Measurements from ENCODE around the gene SMARCC1.

Gene SMARCC1

GRCh38 chr3:47581422-47581821, 200.3 kb downstream of the SMARCC1 start:
- no peak for TF ChIP-seq JUND (IDR thresholded peaks at IDR 0.05; ENCODE audit: low read depth)
- in situ Hi-C loops (cut with HindIII; ENCODE audit: low pct_unique_long_range_greater_than_20kb, low sequenced_read_pairs), result no loop called here
- no peak for DNase-seq (ENCODE audit: low read depth in 1 of 2, low spot score in 1 of 2)

DNA sequence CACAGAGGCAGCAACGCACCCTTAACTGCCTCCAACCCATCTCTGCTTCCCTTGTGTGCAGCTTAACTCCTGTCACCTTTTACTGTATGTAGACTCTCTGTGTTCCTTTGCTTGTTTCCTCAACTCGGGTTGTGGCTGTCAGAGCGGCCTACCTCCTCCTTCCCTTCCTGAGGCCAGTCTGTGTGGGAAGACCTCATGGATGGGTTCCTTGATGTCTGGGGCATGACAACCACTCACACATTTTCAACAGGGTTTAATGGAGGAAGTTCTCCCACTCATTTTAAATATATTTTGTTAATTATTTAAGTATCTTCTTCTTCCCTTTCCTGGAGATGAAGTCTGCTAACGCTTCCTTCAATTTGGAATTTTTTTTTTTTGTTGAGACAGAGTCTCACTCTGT, 201.2 kb downstream of the SMARCC1 start:
- no peak for DNase-seq (ENCODE audit: low read depth in 1 of 2, low spot score in 1 of 2)
- in situ Hi-C loops (cut with HindIII; ENCODE audit: low pct_unique_long_range_greater_than_20kb, low sequenced_read_pairs), result no loop called here
- no peak for TF ChIP-seq JUND (IDR thresholded peaks at IDR 0.05; ENCODE audit: low read depth)

- in situ Hi-C loops (cut with HindIII; ENCODE audit: low pct_unique_long_range_greater_than_20kb, low sequenced_read_pairs), result no loop called here
- no peak for DNase-seq (ENCODE audit: low read depth in 1 of 2, low spot score in 1 of 2)
- no peak for TF ChIP-seq JUND (IDR thresholded peaks at IDR 0.05; ENCODE audit: low read depth)
Observed at GRCh38 chr3:47579875-47580274, 201.8 kb downstream of the SMARCC1 start.

DNA sequence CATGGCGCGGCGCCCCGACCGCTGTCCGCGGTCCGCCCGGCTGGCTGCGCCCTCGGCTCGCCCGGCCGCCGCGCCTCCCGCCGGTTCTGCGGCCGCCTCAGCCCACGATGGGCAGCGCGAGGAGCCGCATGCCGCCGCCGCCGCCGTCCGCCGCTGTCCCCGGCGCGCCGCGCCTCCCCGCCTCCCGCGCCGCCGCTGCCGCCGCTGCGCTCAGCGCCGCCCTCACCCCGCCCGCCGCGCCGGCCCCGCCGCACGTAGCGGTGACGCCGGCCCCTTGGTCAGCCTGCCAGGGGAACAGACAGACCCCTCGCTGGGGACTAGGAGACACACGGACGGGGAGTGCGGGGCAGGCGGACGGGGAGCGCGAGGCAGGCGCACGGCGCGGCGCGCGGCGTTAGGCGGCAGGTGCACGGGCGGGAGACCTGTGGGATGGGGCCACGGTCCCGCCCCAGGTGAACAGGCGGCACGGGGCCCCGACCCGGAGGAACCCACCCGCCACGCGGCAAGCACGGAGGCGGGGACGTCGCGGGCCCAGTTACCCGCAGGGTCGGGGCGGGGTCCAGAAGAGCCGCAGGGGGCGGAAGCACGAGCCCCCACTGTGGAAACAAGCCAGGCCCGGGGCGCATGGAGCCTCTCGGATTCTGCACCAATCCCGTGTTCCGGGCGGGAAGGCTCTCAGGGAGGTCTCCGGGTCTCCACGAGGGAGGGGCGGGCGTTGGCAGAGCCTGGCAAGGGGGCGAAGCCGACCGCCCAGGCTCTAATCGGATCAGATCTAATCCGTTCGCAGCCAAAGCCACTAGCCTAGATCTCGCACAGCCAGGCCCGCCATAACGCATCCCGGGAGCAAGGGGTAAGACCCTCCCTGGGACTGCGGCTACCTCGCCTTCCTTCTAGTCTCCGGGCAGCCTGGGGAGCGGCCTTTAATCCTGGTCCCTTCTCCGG, 202.7 kb downstream of the SMARCC1 start, which contains the start of gene CSPG5:
Gene CSPG5, minus strand, starts transcription at position 175 of the 942 bp plus-strand sequence. Its CDS starts 172 bp downstream, at position 3.
- in situ Hi-C loops (cut with HindIII; ENCODE audit: low pct_unique_long_range_greater_than_20kb, low sequenced_read_pairs), result no loop called here
- no peak for TF ChIP-seq JUND (IDR thresholded peaks at IDR 0.05; ENCODE audit: low read depth)
- DNase-seq (ENCODE audit: low read depth in 1 of 2, low spot score in 1 of 2), result peak in 1 of 2 experiments; percentile 39

- peak in 1 of 2 experiments; percentile 62 for DNase-seq (ENCODE audit: low read depth in 1 of 2, low spot score in 1 of 2)
- in situ Hi-C loops (cut with HindIII; ENCODE audit: low pct_unique_long_range_greater_than_20kb, low sequenced_read_pairs), result no loop called here
- TF ChIP-seq JUND (IDR thresholded peaks at IDR 0.05; ENCODE audit: low read depth), result no peak
Observed at GRCh38 chr3:47578119-47578632, 203.5 kb downstream of the SMARCC1 start.

GRCh38 chr3:47577583-47578118, 204.0 kb downstream of the SMARCC1 start:
- no peak for DNase-seq (ENCODE audit: low read depth in 1 of 2, low spot score in 1 of 2)
- in situ Hi-C loops (cut with HindIII; ENCODE audit: low pct_unique_long_range_greater_than_20kb, low sequenced_read_pairs), result no loop called here
- TF ChIP-seq JUND (IDR thresholded peaks at IDR 0.05; ENCODE audit: low read depth), result no peak

DNA sequence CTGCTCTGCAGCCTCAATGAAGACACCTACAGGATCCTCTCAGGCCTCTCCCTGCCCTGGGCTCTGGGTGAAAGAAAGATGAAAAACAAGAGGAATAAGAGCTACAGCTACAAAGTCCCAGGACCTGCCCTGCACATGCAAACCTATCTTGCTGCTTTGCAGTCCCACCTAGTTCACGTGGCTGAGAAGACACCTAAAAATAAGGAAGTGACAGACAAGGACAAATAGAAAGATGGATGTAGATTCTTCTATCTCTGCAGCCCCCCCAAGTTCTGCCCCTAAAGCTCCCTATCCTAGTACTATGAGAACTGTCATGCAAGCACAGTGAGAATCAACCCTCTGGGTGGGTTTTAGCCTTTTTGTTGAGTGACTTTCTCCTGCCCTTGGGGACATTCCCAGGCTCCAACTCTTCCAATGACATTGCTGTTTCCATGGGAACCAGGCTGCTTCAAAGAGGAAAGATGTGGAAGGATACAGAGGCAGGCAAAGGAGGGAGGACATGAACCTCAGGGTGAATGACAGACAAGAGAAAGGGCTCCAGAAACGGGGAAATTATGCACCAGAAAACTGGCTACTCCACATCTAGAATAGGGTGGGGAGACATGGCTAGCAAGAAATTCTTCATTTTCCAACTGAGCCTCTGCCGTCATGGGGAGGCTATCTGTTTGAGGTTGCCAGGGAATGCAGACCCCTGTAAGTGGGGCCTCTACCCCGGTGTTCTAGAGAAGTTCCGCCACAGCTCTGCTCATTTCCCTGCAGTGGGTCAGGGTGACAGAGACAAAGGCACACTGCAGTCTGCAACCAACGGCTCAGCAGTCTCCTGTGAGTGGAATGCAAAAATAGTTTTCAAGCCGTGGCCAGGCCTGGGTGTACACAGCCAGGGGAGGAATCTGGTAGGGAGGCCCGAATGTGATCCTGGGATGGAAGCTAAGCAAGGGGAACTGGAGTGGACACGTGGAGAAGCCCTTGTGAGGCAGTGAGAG, 208.2 kb downstream of the SMARCC1 start:
- no peak for DNase-seq (ENCODE audit: low read depth in 1 of 2, low spot score in 1 of 2)
- in situ Hi-C loops (cut with HindIII; ENCODE audit: low pct_unique_long_range_greater_than_20kb, low sequenced_read_pairs), result no loop called here
- TF ChIP-seq JUND (IDR thresholded peaks at IDR 0.05; ENCODE audit: low read depth), result no peak

DNA sequence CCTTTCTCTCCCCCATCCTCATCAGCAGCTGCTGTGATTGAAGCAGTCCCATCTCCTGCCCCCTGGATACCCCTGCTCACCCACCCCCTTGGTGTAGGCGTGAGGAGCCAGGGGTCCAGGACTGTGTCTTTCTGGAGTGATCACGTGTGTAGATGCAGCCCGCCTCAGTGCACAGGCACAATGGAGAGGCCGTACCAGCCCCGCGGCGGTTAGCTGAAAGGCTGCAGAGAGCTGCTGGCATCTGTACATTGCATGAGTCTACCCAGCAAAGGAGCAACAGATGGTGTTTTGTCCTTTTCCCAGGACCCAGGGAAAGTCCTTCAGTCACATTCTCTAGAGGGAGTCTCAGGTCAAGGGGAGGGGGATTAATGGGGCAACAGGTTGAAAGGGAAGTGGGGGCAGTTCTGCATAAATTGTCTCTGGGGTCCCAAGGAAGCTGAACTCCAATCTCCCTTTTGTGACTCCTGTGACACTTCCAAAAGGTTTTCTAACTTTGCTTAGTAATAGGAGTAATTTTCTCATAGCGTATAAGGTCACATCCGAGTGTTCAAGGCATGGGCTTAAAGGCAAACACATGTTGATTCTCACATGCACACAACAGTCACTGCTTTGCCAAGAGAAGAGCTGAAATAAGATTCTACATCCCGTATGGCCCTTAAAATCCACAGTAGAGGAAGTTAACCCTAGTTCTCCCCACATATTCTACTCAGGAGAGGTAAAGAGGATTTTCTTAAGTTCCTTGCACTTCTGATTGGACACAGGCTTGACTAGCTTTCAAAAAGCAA, 210.1 kb downstream of the SMARCC1 start:
- in situ Hi-C loops (cut with HindIII; ENCODE audit: low pct_unique_long_range_greater_than_20kb, low sequenced_read_pairs), result no loop called here
- no peak for TF ChIP-seq JUND (IDR thresholded peaks at IDR 0.05; ENCODE audit: low read depth)
- DNase-seq (ENCODE audit: low read depth in 1 of 2, low spot score in 1 of 2), result no peak

- TF ChIP-seq JUND (IDR thresholded peaks at IDR 0.05; ENCODE audit: low read depth), result no peak
- in situ Hi-C loops (cut with HindIII; ENCODE audit: low pct_unique_long_range_greater_than_20kb, low sequenced_read_pairs), result no loop called here
- DNase-seq (ENCODE audit: low read depth in 1 of 2, low spot score in 1 of 2), result no peak
Observed at GRCh38 chr3:47568901-47569300, 212.8 kb downstream of the SMARCC1 start.

GRCh38 chr3:47567149-47567548, 214.5 kb downstream of the SMARCC1 start:
- no peak for DNase-seq (ENCODE audit: low read depth in 1 of 2, low spot score in 1 of 2)
- in situ Hi-C loops (cut with HindIII; ENCODE audit: low pct_unique_long_range_greater_than_20kb, low sequenced_read_pairs), result no loop called here
- TF ChIP-seq JUND (IDR thresholded peaks at IDR 0.05; ENCODE audit: low read depth), result no peak

- in situ Hi-C loops (cut with HindIII; ENCODE audit: low pct_unique_long_range_greater_than_20kb, low sequenced_read_pairs), result no loop called here
- no peak for TF ChIP-seq JUND (IDR thresholded peaks at IDR 0.05; ENCODE audit: low read depth)
- DNase-seq (ENCODE audit: low read depth in 1 of 2, low spot score in 1 of 2), result no peak
Observed at GRCh38 chr3:47566667-47567066, 215.0 kb downstream of the SMARCC1 start.

Measured in T47D (cell line).